Psoas muscle (tissue), 8 donors: ENCODE measurements around the gene BNC2. TPM values are rescaled to one million over a fixed set of nuclear protein-coding genes. Genes with fewer than 3 reads are reported as not detected.

Experiments used
- ATAC-seq, 4 donors: fragments of 200-7000 bp; cut with Tn5 transposase; one replicate each; pipeline ENCODE4 v1.9.1; 2020; ENCODE audit warnings: moderate library complexity in 3 of 4, mild to moderate bottlenecking in 2 of 4
- DNase-seq, 2 donors: peaks; one replicate each; pipeline ENCODE4 v3.0.0-alpha.2; 2020
- H3K27ac ChIP-seq: fragments of 200-600 bp; one replicate; pipeline ENCODE4 v1.8.0; 2022
- H3K27me3 ChIP-seq, 3 donors: fragments of 200-600 bp in 1 of 3; one replicate each; pipeline versions ENCODE4 v1.6.1 to v1.8.0; 2013 to 2022; ENCODE audit warnings: low read length in 2 of 3, mild to moderate bottlenecking in 2 of 3, moderate library complexity in 1 of 3; ENCODE audit not compliant: insufficient read depth in 3 of 3
- H3K36me3 ChIP-seq, 2 donors: fragments of 200-600 bp in 1 of 2; one replicate each; pipeline versions ENCODE4 v1.6.1 to v1.8.0; 2013 to 2022; ENCODE audit warnings: low read depth in 1 of 2, mild to moderate bottlenecking in 1 of 2, moderate library complexity in 1 of 2; ENCODE audit not compliant: insufficient read depth in 1 of 2
- H3K4me1 ChIP-seq: fragments of 200-600 bp; one replicate; pipeline ENCODE4 v1.8.0; 2022
- H3K4me3 ChIP-seq: fragments of 200-600 bp; one replicate; pipeline ENCODE4 v1.8.0; 2022; ENCODE audit warnings: mild to moderate bottlenecking
- H3K9me3 ChIP-seq: fragments of 200-600 bp; one replicate; pipeline ENCODE4 v1.8.0; 2022
- WGBS, 3 donors: extraction: QIAGEN DNeasy Blood & Tissue Kit; methylation state at CpG; one replicate each; pipeline versions ENCODE4 v1.1.6 to v1.1.7; 2013; 5-methylcytosine and 5-hydroxymethylcytosine counted together
- intact Hi-C, 2 donors: fragments of 100-400 bp; cut with DNase I; formaldehyde crosslinking; loops; one replicate each; pipeline versions ENCODE4 v1.11.0 to v1.14.2; 2022
- polyA plus RNA-seq, 3 donors: library from polyadenylated mRNA; stranded (reverse); fragments of 200-250 nt; gene quantifications; one replicate each; pipeline ENCODE4 v1.2.3, GENCODE V29; 2013
- total RNA-seq, 4 donors: library from RNA; stranded (reverse); fragmentation: NEBNext Ultra II Directional in 2 of 4; extraction: Animal tissue kit (Norgen Biotek cat#: 25700) in 2 of 4; gene quantifications; one replicate each; pipeline versions ENCODE4 v1.2.1 to v1.2.4, GENCODE V29; 2021 to 2023
- TF ChIP-seq, protein P1 (sequence below): fragments of 200-600 bp; IDR thresholded peaks from one replicate; pipeline ENCODE4 v1.8.0; 2022; ENCODE audit warnings: antibody characterized with exemption
- donor health status: healthy with polysubstance abuse.
- donor health status: DM: no; HTN: no; CAD: no; lungs with moderate emphysema.
- donor health status: Bipolar disorder and iron deficiency.
- donor health status: healthy.
- donor health status: DM: yes; HTN: yes; CAD: no.
- donor health status: DM: no; HTN: no; CAD: no.
- donor health status: DM: no; HTN: no; CAD: no.
- donor health status: DM: yes; HTN: yes; CAD: no.

Gene BNC2
- total and polyA plus RNA-seq, 7 donors = 1.3 to 168 (median 44.1) TPM

DNA sequence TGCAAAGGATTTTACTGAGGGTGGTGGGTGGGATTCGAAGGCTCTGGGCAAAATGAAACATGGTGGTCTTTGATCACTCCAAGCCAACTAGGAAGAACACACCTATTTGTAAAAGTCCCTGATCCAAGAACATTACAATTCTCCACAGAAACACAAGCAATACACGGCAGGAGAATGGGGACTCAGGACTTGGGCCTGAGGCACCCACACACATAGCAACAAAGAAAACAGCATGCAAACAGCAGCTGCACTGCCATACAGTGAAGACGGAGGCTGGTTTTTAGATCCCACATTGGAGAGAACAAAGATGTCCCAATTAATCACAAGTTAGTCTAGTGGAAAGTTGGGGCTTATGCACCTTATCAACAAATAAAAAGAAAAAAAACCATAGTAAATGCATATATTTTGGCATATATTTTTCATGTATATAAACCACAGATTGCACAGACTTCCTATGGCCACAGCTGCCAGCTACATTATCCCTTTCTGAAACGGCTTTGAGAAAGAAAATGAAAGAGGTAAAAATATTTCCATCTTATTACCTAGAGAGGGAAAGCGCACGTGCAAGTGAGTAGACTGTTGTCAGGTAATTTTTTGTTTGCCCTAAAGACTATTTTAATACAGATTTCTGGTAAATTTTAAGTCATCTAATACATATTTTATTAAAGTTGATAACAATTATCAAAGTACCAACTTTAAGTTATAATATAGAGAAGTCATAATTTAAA lies 410.9 kb downstream of the BNC2 start:
- no peaks in the 10 kb centered on the region for H3K9me3 ChIP-seq
- DNase-seq = no peak
- H3K27ac ChIP-seq = no peak overlapping the region
- no peaks in the 10 kb centered on the region for H3K36me3 ChIP-seq
- WGBS, 3 donors = 58 to 64% (median 59%) methylated on average over 6 of the region's 6 CpGs
- TF ChIP-seq, protein P1, sequence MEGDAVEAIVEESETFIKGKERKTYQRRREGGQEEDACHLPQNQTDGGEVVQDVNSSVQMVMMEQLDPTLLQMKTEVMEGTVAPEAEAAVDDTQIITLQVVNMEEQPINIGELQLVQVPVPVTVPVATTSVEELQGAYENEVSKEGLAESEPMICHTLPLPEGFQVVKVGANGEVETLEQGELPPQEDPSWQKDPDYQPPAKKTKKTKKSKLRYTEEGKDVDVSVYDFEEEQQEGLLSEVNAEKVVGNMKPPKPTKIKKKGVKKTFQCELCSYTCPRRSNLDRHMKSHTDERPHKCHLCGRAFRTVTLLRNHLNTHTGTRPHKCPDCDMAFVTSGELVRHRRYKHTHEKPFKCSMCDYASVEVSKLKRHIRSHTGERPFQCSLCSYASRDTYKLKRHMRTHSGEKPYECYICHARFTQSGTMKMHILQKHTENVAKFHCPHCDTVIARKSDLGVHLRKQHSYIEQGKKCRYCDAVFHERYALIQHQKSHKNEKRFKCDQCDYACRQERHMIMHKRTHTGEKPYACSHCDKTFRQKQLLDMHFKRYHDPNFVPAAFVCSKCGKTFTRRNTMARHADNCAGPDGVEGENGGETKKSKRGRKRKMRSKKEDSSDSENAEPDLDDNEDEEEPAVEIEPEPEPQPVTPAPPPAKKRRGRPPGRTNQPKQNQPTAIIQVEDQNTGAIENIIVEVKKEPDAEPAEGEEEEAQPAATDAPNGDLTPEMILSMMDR = no peak
- peaks cover 13% of the 10 kb centered on the region for H3K4me1 ChIP-seq
- intact Hi-C loops = no loop called here
- H3K27me3 ChIP-seq = no peaks in the 10 kb centered on the region
- no peak overlapping the region for H3K4me3 ChIP-seq
- ATAC-seq = peak in 1 of 4 donors; percentile 52

DNA sequence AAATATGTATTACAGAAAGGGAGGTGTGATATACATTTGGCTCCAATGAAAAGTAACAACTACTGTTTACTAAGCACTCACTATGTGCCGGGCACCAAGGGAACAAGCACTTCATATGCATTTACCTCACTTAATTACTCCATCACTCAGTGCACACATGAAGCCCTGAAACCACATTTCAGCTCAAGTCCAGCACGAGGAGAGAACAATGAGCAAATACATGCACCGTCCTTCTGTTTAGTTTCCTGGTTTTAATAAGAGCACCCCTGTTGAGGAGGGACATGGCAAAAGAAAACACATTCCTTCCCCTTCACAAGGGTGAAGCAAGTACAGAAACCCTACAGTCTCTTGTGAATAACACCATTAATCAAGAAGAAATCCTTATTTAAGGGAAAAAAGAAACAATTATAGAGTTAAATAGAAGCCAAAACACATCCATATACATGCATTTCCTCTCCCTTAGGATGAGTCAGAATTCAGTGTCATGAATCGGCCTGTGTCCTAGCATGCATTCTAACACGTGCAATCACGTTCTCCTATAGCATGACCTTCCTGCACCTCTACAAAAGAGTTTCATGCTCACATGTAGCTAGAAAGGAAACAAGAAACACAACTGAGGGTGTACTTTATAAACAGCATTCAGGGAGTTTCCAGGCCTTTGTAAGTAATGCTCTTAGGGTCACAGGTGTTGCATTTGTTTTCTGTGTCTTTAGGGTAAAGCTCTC lies 411.6 kb downstream of the BNC2 start:
- DNase-seq = no peak
- intact Hi-C loops = no loop called here
- Histone ChIP-seq H3K27ac (no peak overlapping the region), H3K4me1 (peaks cover 13% of the 10 kb centered on the region), H3K9me3 (no peaks in the 10 kb centered on the region), H3K4me3 (no peak overlapping the region), H3K27me3 (no peaks in the 10 kb centered on the region), H3K36me3 (no peaks in the 10 kb centered on the region)
- WGBS, 3 donors = 62 to 65% (median 63%) methylated on average over 6 of the region's 6 CpGs
- peak in 1 of 4 donors; percentile 49 for ATAC-seq
- TF ChIP-seq, protein P1 = no peak

DNA sequence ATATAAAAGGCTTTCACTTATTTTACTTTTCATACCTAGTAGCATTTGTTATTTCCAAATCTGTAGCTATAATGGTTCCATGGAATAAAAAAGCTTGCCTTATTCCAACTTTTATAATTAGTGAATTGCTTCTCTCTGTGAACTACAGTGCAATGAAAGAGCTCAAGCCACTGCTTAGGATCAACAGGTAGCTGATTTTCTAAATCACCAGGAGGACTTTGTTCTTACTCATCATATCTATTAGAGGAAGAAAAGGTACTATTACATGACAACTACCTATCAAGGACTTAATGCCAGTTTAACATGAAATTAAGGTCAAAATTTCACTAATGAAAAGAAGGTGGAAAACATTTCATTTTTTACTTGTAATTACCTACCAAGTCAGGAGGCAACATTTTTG lies 414.6 kb downstream of the BNC2 start:
- Histone ChIP-seq H3K9me3 (no peaks in the 10 kb centered on the region), H3K4me1 (peaks cover 13% of the 10 kb centered on the region), H3K4me3 (no peak overlapping the region), H3K27ac (no peak overlapping the region), H3K36me3 (no peaks in the 10 kb centered on the region), H3K27me3 (no peaks in the 10 kb centered on the region)
- TF ChIP-seq, protein P1 = no peak
- intact Hi-C loops = no loop called here
- DNase-seq = no peak
- ATAC-seq = no peak

DNA sequence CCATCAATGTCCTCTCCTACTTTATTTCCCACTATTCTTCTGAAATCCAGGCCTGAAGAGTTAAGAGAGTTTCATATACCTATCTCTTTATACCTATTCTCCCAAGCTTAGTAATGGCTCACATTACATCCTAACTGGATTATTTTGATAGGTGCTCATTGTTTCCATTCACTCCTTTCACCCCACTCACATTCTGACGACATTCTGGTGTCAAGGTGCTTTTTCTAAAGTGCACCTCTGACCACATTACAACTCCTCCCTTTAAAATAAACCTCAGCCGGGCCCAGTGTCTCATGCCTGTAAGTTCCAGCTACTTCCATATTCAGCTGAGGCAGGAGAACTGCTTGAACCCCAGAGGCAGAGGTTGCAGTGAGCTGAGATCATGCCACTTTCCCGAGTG lies 417.1 kb downstream of the BNC2 start:
- no peak overlapping the region for H3K27ac ChIP-seq
- TF ChIP-seq, protein P1 = no peak
- intact Hi-C loops = no loop called here
- H3K4me1 ChIP-seq = peaks cover under 1% of the 10 kb centered on the region
- no peaks in the 10 kb centered on the region for H3K36me3 ChIP-seq
- no peak overlapping the region for H3K4me3 ChIP-seq
- no peak for ATAC-seq
- DNase-seq = no peak
- 72 to 76% (median 75%) methylated on average over 3 of the region's 3 CpGs for WGBS, 3 donors
- H3K27me3 ChIP-seq = no peaks in the 10 kb centered on the region
- no peaks in the 10 kb centered on the region for H3K9me3 ChIP-seq
